Stimulated activated CD4-positive, alpha-beta T cell treated with anti-CD3 and anti-CD28 coated beads, TNF-alpha, amount 100 ng/mL, for 24 hours (primary cell): ENCODE results near the gene C10orf67.

ENCODE experiments used
- DNase-seq, 3 experiments: peaks; one replicate each; pipeline ENCODE4 v3.0.0-alpha.2; 2020; ENCODE audit warnings: low read depth in 3 of 3

The C10orf67 gene

DNA sequence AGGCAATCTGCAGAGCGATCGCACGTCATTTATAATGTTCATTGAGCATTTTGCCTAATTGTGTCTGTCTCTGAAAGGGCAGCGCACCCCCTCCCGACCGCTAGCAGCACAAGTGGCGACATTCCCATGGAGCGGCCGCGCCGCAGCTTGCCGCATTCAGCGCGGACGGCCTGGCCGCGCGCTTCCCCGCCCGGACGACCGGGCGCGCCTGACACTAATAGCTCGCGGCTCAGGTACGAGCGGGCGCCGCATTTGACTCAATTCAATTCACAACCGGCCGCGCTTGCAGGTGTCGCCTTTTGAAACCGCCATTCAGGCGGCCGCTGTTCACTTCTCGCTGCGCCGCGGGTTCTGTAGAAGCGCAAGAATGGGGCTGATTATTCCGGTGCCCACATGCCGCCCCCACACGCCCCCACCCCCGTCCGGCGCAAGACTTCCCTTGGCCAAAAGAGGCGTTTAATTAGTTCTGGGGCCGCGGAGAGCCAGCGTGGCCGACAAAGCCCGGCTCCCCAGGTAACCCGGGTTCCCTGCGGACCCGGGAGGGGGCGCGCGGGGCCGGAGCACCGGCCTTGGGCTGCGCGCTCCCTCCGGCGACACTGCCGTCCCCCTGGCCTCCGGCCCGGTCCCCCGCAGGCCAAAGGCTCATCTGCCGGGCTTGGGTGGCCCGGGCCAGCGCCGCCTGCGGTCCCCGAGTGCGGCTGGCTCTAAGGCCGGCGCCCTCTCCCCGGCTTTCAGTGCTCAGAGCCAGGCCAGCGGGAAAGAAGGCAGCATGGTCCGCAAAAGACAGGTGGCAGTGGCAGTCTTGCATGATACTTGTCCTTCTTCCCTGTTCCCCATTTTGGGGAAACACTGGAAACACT lies 171.2 kb downstream of the C10orf67 start:
- no peak for DNase-seq

DNA sequence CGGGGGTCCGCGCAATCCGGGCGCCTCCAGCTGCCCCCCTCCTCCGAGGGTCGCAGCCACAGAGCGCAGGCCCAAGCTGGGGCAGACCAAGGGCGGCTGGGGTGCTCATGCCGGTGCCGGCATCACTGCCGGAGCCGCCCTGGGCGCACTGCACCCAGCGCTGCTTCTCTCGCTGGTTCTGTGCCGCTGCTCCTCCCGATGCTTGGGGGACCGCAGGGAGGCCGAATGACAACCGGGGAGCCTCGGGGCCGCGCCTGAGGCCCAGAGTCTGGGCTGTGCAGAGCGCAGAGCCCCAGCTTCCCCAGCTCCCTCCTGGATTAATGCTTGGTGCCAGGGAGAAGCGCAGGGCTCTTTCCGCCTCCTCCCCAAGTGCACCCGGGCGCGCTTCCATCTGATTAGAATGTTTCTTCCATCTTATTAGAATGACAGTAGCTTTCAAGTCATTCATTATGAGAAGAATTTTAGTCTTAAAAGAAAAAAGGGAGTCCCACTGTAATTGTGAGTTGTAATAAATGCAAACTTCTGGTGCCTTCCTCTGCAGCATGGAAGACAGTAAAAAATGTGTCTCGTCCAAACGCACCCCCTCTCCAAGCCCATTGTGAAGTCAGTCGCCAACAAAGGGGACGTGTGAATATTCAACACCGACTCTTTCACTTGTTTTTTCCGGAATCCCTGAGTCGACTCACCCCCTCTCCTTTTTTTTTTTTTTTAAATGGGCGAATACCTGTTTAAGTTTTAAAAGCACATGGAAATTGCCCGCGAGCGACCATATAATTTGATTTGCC lies 172.0 kb downstream of the C10orf67 start:
- no peak for DNase-seq

DNA sequence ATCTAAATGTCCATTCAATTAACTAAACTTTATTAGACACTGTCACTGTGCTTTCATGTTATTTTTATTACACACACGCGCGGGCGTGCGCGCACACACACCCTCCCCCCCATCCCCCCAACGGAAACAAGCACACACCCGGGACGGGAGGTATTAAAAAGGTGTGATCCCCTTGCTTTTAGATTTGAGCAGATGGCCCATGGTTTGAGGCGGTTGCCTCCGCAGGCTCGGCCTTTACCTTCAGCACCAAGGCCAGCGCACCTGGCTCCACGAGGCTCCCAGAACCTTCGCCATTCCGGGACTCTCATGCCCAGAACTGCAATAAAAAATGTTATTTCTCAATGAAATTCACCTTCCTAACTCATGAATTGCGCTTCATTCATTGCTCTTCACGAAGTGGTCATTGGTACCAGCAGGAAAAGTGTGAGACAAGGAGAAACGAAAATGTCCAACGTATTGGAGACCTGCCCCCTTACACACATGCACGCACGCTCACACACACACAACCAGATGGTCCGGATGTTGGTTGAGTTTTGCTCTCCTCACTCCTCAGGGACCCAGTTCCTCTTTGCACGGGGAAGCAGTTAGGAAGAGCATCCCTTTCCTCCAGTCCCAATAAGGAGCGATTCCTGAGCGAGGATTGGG lies 173.2 kb downstream of the C10orf67 start:
- no peak for DNase-seq

DNA sequence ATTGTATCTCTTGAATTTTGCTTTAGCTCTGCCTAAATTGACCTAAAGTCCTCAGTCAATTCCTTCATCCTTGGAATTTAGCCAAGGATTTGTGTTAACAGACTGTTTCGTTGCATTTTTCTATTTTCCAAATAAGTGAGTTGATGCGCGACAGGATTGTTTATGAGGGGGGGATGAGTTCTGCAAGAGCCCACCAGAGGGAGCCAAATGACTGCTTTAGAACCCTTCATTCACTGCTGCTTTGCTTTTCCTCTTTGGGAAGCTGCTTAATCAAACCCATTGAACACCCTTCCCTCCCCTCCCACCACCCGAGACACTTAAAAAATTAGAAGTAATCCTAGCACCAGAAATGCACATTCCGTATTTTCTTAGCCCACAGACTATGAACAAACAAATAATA lies 186.2 kb downstream of the C10orf67 start:
- peak in 1 of 3 experiments; percentile 31 for DNase-seq

DNA sequence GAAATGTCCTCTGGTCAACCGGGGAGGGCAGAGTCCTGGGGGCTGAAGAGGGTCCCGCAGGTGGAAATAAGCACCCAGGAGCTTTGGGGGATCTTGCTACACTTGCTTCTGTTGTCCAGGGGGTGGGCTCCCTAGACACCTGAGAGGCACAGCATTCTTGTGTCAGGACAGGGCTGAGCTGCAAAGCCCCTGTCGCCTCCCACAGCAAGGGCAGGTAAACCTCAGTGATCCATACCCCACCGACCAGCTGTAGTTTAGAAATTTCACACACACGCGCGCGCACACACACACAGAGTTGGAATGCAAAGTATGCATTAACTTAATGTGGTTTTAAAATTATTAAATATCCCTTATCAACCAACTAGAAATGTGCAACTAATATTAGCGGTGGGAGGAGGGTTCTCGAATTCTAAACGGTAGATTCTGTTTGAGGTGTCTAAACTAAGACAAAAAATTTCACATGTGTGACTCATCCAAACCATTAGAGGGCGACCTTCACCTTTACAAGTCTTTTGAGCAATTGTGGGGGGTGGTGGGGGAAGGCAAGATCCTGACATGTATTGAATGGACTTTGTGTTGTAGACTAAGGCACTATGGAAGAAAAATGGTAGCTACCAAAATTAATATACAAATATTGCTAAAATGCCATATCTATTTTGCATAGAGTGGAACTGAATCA lies 186.8 kb downstream of the C10orf67 start:
- no peak for DNase-seq

DNA sequence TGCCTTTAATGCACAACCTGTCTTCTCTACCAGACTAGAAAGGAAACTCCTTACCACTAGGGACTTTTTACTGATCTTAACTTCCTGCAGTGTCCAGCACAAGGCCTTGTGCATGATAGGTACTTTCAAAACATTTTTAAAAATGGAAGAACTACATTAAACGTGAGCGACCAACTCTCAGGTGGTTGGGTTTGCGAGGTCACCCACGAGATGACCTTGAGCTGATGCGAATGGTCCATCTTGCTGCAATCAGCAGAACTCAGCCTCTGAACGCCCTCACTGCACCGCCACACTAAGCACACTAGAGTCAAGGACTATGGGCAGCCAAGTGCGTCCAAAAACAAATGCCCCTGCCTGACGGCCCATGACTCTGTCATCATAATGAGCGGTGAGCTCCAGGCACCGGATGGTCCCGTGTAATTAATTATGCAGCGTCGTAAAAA lies 187.3 kb downstream of the C10orf67 start:
- no peak for DNase-seq

DNA sequence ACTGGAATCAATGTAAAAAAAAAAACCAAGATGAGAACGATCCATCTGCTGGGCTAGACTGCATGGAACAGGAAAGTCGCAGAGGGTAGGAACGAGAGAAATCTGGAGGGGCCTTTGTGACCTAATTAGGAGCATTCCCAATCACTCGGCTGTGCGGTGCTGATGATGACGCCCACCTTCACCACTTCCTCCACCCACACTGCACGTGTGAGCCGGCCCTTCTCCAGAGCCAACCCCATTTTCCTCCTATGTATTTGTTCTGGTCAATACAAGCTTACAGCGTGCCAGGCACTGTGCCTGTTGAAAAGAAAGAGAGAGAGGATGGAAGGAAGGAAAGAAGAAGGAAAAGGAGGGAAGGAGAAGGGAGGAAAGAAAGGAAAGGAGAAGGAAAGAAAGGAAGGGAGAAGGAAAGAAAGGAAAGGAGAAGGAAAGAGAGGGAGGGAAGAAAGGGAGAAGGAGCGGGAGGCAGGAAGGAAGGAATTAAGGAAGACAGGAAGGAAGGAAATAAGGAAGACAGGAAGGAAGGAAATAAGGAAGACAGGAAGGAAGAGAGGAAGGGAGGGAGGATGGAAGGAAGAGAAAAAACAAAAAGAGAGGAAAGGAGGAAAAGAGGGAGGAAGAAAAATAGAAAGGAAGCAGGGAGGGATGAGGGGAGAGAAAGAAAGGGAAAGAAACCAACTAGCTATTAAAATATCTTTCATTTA lies 188.0 kb downstream of the C10orf67 start:
- no peak for DNase-seq

DNA sequence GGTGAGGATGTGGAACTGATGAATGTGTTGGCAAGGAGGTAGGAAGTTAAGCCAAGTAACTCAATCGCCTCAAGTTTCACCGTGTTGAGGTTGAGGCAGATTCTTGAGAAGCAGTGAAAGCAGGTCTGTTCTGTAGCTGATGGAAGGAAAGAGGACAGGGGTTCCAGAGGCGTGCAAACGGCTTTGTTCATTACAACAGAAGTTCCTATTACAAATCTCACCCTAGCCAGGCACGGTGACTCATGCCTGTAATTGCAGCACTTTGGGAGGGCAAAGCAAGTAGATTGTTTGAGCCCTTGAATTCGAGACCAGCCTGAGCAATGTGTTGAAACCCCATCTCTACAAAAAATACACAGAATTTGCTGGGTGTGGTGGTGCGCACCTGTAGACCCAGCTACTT lies 189.4 kb downstream of the C10orf67 start:
- DNase-seq = no peak
